HG03103 (cell line): Measurements from ENCODE around the gene GPC2.
"Not testable (repeated sequence)": the region's sequence is repeated elsewhere in the genome, so short reads cannot be mapped to it uniquely, and the experiment has no call there.

Experiments used
- ATAC-seq: cut with Tn5 transposase; IDR thresholded peaks from one replicate; pipeline ENCODE4 v1.9.1; 2021; ENCODE audit warnings: low read depth; ENCODE audit not compliant: unreplicated experiment

Gene GPC2, protein sequence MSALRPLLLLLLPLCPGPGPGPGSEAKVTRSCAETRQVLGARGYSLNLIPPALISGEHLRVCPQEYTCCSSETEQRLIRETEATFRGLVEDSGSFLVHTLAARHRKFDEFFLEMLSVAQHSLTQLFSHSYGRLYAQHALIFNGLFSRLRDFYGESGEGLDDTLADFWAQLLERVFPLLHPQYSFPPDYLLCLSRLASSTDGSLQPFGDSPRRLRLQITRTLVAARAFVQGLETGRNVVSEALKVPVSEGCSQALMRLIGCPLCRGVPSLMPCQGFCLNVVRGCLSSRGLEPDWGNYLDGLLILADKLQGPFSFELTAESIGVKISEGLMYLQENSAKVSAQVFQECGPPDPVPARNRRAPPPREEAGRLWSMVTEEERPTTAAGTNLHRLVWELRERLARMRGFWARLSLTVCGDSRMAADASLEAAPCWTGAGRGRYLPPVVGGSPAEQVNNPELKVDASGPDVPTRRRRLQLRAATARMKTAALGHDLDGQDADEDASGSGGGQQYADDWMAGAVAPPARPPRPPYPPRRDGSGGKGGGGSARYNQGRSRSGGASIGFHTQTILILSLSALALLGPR

DNA sequence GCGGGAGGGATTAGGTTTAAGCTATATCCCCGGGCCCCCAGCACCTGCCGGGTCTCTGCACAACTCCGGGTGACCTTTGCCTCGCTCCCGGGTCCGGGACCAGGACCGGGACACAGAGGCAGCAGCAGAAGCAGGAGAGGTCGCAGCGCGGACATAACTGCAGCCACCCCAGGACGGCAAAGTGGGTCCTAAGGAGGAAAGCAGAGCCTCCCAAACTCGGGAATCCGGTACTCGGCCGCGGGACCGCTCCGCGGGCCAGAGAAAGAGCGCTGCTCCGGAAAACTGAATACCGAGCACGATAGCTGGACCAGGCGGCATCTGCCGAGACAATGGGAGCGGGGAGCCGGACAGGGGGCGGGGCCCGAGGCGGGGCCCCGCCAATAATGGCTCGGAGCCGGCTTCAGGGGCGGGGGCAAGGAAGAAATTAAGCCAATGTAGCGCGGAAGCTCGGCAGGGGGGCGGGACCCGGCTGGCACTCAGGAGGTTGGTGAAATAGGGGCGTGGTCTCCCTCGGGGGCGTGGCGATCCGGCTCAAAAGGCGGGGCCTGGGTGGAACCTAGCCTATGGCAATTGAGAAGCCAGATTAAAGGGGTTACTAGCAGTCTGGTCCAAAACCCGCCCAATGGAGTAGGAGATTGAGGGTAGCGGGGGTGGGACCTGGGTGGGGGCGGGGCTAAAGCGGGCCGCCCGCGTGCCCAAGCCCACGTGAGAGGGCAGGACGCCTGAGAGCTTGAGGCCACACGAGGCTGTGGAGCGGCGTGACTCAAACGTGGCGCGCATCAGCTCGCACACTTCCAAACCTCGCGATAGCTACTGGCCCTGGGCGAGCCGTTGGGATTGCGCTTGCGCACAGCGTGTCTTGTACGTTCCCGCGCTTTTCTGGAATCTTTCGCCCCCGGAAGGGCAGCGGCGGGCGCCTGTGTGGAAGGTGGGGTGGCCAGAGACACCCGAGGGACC lies at the start of gene GPC2, which contains the start of gene STAG3:
Gene GPC2 (minus strand): TSS at position 337 of the 957 bp plus-strand sequence. CDS start 182 bp downstream, at position 155.
Gene STAG3 (plus strand): TSS at position 874 of the 957 bp plus-strand sequence. CDS start 2,639 bp downstream, outside the sequence.
- ATAC-seq: peak; percentile 85

DNA sequence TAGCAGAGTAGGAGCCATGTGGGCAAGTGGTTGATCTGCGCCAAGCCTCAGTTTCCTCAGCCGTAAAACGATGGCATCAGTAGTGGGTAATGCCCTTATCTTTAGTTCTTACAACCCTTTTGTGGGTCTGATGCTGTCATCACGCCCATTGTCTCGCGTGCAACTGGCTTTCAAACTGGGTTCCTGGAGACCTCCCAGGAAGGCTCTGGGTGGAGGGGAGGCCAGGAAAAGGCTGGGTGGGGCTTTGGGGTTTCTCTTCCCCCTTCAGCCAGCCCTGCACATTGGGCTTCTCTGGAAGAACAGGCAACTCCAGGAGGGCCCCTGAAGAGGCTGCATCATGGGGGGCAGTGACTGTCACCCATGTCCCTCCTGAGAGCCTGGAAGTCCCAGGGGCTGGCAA lies 47.7 kb upstream of the GPC2 start:
- ATAC-seq: not testable (repeated sequence)

DNA sequence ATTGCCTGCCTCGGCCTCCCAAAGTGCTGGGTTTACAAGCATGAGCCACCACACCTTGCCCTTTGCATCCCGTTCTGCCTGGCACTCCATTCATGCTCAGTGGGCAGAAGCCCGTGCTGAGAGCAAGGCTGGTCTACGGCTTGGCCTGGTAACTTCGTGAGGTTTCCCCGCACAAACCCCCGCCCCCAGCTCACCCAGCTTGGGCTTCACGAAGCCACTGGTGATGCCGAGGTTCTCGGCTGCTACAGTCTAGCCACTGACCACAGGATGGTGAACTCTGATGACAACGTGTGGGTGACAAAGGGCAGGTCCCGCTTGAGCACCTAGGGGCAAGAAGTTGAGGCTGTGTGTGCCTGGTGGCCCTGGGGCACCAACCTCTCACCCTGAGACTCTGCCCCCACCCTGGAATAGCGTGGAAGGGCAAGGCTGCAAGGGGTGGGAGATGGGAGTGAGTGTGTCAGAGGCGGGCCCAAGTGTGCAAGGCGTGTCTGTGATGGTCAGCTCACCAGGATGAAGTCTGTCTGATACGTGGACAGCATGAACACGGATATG lies 46.3 kb upstream of the GPC2 start:
- ATAC-seq: not testable (repeated sequence)

DNA sequence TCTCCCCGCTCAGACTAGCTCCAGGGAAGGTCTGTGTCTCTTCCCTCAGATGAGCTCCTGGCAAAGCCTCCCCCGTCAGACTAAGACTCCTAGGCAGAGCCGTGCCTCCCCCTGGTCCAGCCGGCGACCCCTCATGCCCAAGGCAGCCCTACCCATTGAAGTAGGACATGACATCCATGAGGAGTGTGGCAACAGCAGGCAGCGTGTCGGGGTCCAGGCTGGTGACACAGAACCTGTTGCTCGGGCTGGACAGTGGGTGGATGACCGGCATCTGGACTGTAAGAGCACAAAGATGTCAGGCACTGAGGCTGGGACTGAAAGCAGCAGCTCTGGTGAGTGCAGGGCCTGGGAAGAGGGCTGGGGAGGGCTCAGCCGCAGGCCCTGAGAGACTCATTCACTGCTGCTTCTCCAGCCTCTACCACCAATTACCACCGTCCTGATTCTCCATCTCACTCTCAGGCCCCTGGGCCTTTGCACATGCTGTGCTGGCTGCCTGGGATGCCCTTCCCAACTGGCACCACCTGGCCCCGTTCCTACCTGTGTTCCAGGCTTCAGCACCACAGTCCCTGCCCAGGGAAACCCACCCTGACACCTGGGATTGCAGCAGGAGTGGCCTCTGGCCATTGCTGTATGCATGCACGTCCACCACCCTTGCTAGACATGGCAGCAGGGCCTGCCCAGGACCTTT lies 45.4 kb upstream of the GPC2 start:
- no peak for ATAC-seq

DNA sequence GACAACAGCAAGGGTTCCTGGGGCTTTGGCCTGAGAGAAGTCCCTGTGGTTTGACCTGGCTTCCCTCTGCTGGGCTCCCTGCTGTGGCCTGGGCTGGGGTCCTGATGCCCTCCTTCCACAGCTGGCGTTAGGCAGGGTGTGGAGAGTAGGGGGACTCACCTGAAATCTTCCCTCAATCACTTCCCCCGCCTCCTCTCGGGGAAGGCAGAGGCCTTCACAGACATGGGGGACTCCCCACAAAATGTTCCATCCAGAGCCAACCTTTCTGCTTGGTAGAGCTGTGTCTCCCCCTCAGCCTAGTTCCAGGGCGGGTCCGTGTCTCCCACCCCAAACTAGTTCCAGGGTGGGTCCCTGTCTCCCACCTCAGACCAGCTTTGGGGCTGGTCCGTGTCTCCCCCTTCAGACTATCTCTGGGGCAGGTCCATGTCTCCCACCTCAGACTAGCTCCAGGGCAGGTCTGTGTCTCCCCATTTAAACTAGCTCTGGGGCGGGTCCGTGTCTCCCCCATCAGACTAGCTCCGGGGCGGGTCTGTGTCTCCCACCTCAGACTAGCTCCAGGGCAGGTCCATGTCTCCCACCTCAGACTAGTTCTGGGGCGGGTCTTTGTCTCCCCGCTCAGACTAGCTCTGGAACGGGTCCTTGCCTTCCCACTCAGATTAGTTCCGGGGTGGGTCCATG lies 44.7 kb upstream of the GPC2 start:
- no peak for ATAC-seq

DNA sequence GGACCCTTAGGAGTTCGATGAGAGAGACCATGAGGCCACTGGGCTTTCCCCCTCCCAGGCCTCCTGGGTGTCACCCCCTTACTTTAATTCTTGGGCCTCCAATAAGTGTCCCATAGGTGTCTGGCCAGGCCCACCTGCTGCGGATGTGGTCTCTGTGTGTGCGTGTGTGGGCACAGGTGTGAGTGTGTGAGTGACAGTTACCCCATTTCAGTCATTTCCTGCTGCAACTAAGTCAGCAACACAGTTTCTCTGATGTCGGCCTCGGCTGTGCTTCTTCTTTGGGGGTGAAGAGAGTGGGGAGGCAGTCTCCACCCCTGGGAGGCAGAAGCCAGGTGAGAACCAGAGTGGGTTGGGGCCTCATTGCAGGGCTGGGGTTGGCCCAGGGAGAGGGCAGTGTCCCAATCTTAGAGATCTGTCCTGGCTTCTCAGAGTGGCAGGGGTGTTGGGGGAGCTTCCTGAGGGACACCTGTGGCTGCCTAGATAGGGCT lies 44.1 kb upstream of the GPC2 start:
- ATAC-seq: peak; percentile 48

DNA sequence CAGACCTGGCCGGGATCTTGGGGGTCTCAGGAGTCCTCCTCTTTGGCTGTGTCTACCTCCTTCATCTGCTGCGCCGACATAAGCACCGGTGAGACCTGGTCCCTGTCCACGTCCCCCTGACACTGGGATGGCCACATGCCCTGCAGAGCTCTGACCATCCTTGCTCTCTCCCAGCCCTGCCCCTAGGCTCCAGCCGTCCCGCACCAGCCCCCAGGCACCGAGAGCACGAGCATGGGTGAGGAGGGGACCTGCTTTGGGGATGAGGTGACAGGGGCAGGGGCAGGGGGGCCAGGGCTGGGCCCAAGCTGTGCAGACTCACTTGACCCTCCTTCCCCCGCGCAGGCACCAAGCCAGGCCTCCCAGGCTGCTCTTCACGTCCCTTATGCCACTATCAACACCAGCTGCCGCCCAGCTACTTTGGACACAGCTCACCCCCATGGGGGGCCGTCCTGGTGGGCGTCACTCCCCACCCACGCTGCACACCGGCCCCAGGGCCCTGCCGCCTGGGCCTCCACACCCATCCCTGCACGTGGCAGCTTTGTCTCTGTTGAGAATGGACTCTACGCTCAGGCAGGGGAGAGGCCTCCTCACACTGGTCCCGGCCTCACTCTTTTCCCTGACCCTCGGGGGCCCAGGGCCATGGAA lies 43.5 kb upstream of the GPC2 start:
- no peak for ATAC-seq

DNA sequence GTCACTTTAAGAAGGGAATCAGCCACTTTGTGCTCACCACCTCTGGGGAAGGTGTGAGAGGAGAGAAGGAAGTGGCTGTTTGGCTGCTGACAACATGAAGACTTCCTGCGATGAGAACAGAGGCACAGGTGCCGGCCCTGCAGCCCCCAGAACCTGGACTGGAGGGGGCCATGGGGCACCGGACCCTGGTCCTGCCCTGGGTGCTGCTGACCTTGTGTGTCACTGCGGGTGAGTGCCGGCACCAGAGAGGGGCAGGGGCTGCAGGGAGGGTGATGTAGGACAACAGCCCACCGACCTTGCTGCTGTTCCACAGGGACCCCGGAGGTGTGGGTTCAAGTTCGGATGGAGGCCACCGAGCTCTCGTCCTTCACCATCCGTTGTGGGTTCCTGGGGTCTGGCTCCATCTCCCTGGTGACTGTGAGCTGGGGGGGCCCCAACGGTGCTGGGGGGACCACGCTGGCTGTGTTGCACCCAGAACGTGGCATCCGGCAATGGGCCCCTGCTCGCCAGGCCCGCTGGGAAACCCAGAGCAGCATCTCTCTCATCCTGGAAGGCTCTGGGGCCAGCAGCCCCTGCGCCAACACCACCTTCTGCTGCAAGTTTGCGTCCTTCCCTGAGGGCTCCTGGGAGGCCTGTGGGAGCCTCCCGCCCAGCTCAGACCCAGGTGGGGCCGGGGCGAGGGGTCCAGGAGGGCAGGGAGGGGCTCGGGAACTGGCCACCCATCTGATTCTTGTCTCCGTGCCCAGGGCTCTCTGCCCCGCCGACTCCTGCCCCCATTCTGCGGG lies 42.8 kb upstream of the GPC2 start, which contains the start of gene PVRIG:
Gene PVRIG (plus strand): TSS at position 149 of the 785 bp plus-strand sequence. CDS start 22 bp downstream, at position 171.
- ATAC-seq: not testable (repeated sequence)

DNA sequence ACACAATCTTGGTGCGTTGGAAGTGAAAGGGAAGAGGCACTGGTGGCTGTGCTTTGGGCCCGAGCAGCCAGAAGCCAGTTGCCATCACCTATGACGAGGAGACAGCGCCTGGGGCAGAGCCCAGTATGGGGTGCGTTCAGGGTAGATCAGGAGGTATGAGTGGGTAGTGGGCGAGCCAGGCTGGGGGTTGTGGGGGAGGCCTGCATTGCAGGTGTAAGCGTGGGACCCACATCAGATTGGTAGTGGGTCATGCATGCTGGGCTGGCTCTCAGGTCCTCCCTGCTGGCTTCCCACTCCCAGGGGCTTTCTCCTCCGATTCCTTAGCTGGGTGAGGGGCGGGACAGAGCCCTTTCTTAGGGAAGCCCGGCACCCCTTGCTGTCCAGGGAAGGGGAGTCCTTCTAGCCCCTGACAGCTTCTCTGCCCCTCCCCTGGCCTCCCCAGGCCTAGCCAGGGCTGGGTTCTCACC lies 42.1 kb upstream of the GPC2 start:
- ATAC-seq: no peak

DNA sequence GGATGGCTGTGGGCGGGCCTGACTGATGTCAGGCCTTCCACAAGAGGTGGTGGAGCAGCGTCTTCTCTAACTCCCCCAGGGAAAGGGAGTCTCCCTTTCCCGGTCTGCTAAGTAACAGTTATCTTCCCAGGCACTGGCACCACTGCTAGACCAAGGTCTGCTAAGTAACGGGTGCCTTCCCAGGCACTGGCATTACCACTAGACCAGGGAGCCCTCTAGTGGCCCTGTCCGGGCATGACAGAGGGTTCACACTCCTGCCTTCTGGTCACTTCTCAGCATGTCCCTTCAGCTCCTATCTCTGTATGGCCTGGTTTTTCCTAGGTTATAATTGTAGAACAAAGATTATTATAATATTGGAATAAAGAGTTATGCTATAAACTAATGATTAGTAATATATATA lies 40.8 kb upstream of the GPC2 start:
- not testable (repeated sequence) for ATAC-seq

DNA sequence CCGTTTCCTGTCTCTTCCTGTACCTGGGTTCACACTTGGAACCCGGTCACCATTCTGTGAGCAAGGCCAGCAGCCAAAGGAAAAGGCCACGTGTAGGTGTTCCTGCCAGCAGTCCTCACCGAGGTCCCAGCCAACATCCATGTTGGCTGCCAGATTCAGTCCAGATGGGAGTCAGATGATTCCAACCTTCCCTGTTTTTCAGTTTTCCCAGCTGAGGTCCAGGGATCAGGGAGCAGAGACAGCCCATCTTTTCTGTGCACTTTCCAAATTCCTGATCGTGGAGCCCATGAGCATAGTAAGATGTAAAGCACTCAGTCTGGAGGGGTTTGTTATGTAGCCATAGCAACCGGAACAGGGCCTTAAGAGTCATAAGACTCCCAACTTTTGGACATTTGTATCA lies 38.7 kb upstream of the GPC2 start:
- no peak for ATAC-seq

DNA sequence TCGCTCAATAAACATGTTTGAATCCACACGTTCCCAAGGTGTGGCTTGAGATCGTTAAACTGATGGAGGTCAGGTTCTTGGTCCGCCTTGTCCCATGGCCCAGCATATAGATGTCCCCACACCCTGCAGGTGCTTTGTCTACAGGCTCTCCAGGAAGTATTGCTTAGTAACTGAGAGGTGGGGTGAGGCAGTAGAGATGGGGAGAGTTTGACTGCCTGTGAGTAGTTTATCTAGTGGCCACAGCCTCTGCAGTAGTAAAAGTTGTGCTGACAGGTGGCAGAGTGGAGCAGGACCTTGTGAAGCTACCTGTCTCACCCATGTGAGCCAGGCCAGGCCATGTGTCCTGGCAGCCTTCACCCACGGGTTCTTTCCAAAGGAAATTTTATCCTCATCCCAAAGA lies 37.2 kb upstream of the GPC2 start:
- not testable (repeated sequence) for ATAC-seq

DNA sequence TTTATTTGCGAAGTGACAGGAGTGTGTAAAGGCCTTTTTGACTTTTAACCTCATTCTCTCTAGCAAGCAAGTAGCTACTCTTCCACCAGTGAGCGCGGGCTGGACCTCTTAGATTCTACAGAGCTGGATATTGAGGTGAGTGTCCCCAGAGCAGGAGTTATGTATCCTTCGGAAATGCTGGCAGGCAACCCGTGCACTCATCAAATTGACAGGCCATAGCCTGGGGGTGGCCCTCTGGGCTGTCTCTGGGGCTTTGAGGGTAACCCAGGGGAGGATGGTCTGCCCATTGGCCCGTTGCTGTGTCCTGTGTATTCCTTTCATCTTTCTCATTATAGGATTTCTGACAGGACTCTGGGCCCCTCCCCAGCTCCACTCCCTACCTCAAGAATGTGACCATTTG lies 36.5 kb upstream of the GPC2 start:
- ATAC-seq: no peak

DNA sequence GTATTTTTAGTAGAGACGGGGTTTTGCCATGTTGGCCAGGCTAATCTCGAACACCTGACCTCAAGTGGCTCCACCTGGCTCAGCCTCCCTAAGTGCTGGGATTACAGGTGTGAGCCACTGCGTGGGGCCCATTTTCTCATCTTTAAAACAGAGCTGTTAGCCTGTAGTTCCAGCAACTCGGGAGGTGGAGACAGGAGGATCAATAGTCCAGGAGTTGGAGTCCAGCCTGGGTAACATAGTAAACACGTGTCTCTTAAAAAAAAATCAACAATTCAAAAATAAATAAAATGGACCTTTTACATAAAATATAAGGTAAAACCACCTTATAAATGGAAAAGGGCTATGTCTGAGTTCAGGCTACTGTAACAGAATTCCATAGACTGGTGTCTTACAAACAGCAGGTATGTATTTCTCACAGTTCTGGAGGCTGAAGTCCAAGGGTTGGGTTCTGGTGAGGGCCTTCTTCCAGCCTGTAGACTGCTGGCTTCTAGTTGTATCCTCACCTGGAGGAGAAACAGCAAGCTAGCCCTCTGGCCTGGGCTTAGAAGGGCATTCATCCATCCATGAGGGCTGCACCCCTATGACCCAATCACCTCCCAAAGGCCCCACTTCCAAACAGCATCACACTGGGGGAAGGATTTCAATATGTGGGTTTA lies 35.6 kb upstream of the GPC2 start:
- no peak for ATAC-seq

DNA sequence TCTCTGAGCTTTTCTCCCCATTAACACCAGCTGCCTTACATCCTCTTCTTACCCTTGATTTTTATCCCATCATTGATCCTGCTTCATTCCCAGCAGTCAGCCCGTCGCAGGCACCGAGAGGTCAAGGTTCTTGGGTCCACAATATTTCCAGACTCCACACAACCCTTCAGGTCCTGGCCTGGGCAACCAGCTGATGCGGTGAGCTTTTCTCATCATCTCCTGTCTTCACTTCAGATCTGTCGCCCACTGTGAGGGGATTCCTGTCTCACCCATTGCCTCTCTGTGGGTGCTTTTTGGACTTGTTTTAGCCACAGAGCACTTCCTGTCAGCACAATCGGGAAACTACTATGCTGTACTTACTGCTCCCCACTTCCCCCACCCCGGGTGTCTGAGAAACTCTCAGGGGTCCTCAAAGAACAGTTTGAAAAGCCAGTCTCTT lies 34.2 kb upstream of the GPC2 start:
- ATAC-seq: no peak

DNA sequence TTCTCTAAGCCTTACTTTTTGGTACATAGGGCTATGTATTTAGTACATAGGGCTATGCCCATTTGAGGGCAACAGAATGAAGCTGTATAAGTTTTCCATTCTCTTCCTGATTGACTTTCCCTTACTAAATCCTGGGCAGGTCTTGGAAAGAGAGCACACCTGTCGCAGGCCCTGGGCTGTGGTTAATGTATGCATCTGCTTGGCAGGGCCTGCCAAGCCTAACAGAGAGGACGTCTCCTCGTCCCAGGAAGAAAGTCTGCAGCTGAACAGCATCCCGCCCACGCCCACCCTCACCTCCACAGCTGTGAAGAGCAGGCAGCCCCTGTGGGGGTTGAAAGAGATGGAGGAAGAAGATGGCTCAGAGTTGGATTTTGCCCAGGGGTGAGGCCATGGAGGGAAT lies 33.6 kb upstream of the GPC2 start:
- no peak for ATAC-seq

DNA sequence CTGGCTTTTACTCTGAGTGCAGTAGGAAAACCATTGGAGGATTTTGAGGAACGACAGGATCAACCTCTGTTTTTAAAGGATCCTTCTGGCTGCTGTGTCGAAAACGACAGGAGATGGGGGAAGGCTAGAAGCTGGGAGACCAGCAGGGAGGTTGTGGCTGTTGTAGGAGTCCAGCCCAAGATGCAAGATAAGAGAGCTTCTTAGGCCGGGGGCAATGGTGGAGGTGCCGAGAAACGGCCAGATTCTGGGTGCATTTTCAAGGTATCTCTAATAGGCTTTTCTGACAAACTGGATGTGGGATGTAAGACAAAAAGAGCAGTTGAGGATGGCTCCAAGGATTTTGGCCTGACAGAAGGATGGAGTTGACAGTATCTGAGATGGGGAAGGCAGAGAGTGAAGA lies 32.3 kb upstream of the GPC2 start:
- no peak for ATAC-seq
